Choroid plexus epithelial cell (primary cell): ENCODE measurements around the gene GMCL1.

ENCODE experiments used
- DNase-seq: peaks from one replicate; pipeline ENCODE4 v3.0.0-alpha.2; 2010; ENCODE audit warnings: low read depth
- H3K4me3 ChIP-seq: 2 replicates; pipeline ENCODE4 v1.5.1; 2011; ENCODE audit warnings: low read depth, mild to moderate bottlenecking, control low read depth, low read length, moderate library complexity
- CTCF ChIP-seq: conservative IDR thresholded peaks from 2 replicates; pipeline ENCODE4 v1.5.1; 2011; ENCODE audit warnings: low read depth, mild to moderate bottlenecking, control low read depth, inconsistent platforms, low read length, moderate library complexity

The GMCL1 gene

GRCh38 chr2:69807821-69808540 is 21.5 kb upstream of the GMCL1 start:
- H3K4me3 ChIP-seq, result no peak overlapping the region
- no peak for DNase-seq
- no peak for TF ChIP-seq CTCF

- DNase-seq, result no peak
- H3K4me3 ChIP-seq, result no peak overlapping the region
- no peak for TF ChIP-seq CTCF
These were observed 18.9 kb upstream of the GMCL1 start for GRCh38 chr2:69810550-69810949.

GRCh38 chr2:69811018-69811417 is 18.4 kb upstream of the GMCL1 start:
- no peak for DNase-seq
- no peak overlapping the region for H3K4me3 ChIP-seq
- TF ChIP-seq CTCF, result no peak

GRCh38 chr2:69811591-69811990 is 17.9 kb upstream of the GMCL1 start:
- DNase-seq, result no peak
- no peak overlapping the region for H3K4me3 ChIP-seq
- no peak for TF ChIP-seq CTCF

GRCh38 chr2:69815717-69816116 is 13.7 kb upstream of the GMCL1 start:
- DNase-seq, result no peak
- no peak overlapping the region for H3K4me3 ChIP-seq
- no peak for TF ChIP-seq CTCF

GRCh38 chr2:69816923-69817542 is 12.4 kb upstream of the GMCL1 start:
- peak; percentile 93 for DNase-seq
- H3K4me3 ChIP-seq, result no peak overlapping the region
- TF ChIP-seq CTCF, result peak; percentile 89
